ENCODE data around the gene FOXD2.

Gene FOXD2
- total RNA-seq = 0.61 to 1.9 (median 1.4) reads per million in 4 donors

- DNase-seq = peak; percentile 81 to 92 (median 88)
Measured at GRCh38 chr1:47437447-47438164, at the start of gene FOXD2. Gene FOXD2, plus strand, starts transcription at chr1:47438044. Its CDS starts 92 bp downstream, at chr1:47438136.

GRCh38 chr1:47388891-47389238, 49.0 kb upstream of the FOXD2 start:
- peak in 1 of 5 donors; percentile 35 for DNase-seq

- DNase-seq = no peak
Measured at GRCh38 chr1:47389731-47390130, 48.1 kb upstream of the FOXD2 start.

DNA sequence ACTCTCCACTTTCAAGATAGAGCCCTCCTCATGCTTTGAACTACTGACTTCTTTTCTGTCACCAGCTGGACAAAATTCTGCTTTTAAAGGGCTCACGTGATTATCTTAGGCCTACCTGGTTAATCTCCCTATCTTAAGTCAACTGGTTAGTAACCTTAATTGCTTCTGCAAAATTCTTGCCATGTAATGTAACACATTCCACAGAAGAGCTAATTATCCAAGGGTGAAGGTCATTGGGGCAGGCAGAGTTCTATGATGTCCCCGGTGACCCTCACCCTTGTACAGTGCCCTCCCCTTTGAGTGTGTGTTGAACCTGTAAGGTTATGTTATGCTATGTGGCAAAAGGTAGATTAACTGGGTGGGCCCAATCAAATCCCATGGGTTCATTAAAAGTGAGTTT, 47.0 kb upstream of the FOXD2 start:
- DNase-seq = no peak

GRCh38 chr1:47393141-47393540, 44.7 kb upstream of the FOXD2 start:
- DNase-seq = no peak

- DNase-seq = no peak
Measured at GRCh38 chr1:47395433-47395832, 42.4 kb upstream of the FOXD2 start.

DNA sequence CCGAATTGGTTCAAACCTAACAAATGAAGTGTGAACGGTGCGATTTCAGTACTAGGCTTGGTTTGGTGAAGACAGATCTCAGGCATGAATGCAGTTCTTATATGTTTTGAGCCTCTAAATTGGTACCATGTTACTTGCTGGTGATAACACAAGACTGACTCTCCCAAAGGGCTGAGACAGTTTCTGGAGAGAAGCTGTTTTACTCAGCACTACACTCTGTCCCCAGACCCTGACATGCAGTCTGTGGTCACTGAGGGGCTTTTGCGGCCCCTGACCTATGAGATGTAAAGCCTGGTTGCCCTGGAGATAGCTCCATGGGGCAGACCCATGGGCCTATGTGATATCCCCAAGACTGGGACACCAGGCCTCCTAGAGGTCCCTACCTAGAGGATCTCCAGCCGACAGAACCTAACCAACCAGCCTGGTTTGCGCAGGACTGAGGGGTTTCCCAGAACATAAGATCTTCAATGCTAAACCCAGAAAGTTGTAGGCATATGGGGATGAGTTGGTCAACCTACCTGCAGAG, 41.1 kb upstream of the FOXD2 start:
- DNase-seq = no peak

- no peak for DNase-seq
Measured at GRCh38 chr1:47399138-47399845, 38.6 kb upstream of the FOXD2 start.

DNA sequence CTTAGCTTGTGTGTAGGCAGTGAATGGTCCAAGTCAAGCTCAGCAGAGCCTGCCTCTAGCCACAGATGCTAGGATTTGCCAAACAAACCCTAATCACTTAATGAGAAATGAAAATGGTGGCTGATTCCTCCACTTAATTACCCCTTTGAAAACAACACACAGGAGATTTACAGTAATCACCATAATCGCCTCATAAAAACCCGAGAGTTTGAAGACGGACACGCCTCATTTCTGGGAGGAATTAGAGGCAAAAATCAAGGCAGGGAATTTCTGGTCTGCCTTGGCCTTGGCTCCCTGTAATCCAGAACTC, 38.0 kb upstream of the FOXD2 start:
- DNase-seq = no peak

- DNase-seq = no peak
Measured at GRCh38 chr1:47401761-47402160, 36.1 kb upstream of the FOXD2 start.

- no peak for DNase-seq
Measured at GRCh38 chr1:47402591-47402990, 35.3 kb upstream of the FOXD2 start.

DNA sequence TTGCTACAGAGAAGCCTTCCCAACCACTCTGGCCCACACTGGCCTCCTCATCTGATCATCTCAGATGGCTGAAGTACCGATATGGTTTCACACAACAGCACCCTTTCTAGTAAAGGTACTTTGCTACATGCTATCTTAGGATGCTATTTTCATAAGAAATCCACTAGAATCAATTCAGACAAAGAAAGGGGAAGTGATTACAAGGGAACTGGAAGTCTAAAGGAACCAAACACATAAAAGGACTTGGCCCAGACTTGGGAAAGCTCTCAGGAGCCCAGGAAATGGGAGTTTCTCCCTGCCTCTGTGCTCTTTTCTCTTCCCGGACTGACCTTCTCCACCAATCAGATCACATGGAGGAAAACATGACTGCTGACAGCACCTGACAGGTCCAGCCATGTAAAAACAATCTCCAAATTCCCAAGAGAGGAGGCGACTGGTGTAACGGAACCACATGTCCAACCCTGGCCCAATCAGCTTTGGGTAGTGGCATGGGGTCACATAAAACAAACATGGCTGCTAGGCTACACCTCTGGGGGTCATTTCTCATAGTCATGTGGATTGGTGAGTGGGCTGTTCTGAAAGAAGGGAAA, 34.4 kb upstream of the FOXD2 start:
- no peak for DNase-seq

DNA sequence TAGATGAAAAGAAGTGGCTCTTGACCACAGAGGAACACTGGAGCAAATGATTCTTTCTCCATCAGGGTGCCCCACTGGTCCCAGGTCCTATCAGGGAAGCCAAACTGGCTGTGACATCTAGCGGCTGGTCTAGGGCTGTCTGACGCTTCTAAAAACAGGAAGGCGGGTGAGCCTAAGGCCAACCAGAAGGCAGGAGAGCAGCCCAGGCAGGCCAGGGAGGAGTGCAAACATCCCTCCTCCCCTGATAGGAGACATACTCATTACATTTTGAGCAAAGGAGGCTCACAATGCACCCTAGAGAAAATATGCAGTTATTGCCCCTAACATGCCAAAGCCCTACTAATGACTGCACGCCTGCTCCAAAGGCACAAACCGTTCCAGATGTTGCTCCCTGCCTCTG, 32.1 kb upstream of the FOXD2 start:
- DNase-seq = no peak

- DNase-seq = no peak
Measured at GRCh38 chr1:47406966-47407365, 30.9 kb upstream of the FOXD2 start.

GRCh38 chr1:47407481-47407880, 30.4 kb upstream of the FOXD2 start:
- DNase-seq = no peak

- no peak for DNase-seq
Measured at GRCh38 chr1:47409311-47410067, 28.4 kb upstream of the FOXD2 start.

DNA sequence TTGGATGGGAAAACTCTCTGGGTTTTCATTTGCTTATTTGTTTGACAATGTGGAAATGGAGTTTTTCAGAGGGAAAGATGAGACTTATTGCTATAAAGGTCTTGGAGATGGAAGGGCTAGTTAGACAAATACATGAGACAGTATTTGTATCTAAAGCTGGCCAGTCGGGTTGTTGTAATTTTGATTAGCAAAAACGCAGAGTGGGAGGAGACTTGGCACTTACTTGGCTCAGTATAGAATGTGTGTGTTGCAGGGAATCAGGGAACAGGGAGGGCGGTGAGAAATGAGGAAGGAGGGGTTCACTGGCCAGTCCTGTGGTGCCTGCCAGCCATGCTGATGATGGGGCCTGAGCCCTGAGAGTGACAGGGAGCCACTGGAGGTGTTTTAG, 27.8 kb upstream of the FOXD2 start:
- no peak for DNase-seq

- DNase-seq = no peak
Measured at GRCh38 chr1:47411436-47411835, 26.4 kb upstream of the FOXD2 start.

DNA sequence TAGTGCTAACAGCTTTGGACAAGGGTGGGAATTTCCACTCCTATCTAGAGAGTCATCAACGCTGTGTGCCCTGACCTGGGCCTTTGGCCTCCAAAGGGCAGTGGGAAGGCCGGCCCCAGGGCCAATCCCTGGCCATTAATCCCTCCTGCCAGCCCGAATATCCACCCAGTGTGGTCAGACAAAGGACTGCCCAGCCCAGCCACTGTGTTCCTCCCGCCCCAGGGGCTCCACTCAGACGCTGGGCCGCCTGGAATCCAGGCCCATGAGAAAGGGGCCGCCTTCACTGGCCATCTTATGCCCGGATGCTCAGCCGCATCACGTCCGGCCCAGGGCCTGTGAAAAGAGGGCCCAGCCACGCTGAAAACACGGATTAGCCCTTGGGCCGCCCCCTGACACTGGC, 25.4 kb upstream of the FOXD2 start:
- DNase-seq = no peak

DNA sequence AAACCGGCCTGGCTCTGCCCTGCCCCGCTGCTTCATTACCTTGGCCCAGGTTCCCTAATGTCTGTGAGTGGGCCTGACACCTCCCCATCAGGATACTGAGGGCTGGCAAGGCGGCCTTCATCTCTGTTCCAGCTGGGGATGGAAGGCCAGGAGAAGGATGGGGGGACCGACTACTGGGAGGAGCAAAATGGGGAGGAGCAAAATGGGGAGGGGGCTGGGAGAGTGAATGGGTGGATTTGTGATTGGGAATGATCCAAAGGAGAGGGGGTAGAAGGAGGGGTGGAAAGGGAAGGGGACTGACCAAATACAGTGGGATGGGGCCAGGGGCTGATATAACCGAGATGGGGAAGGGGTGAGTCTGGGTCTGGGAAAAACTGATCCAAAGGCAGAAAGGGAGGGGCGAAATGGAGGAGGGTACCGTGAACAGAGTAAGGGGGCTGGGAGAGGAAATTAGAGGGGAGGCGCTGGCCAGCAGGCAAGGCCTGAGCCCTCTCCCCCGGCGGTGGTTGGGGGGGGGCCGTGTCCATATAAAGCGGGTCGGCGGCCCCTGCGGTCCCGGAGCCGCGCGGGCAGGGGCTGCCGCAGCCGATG, 22.0 kb upstream of the FOXD2 start, which contains the start of gene FOXE3:
Gene FOXE3 (plus strand): TSS at position 558 of the 591 bp plus-strand sequence. CDS start 31 bp downstream, at position 589.
- DNase-seq = no peak

- DNase-seq = peak in 1 of 5 donors; percentile 10
Measured at GRCh38 chr1:47416319-47417169, 21.3 kb upstream of the FOXD2 start.
